CD4-positive, alpha-beta memory T cell (primary cell): ENCODE results near the gene EIF4G3. TPM values are rescaled to one million over a fixed set of nuclear protein-coding genes. Genes with fewer than 3 reads are reported as not detected.

Source experiments
- CTCF ChIA-PET: fragments of 350-600 bp; sonication (Branson Sonifier 250); formaldehyde crosslinking; loops from one replicate; lab custom pipeline; 2021; ENCODE audit warnings: inconsistent platforms; ENCODE audit not compliant: partially characterized antibody; lab: Charles Lee
- POLR2A ChIA-PET: fragments of 350-600 bp; sonication (Branson Sonifier 250); formaldehyde crosslinking; loops from one replicate; lab custom pipeline; 2021; ENCODE audit not compliant: partially characterized antibody; lab: Charles Lee
- DNase-seq, 5 donors: peaks; one replicate each; pipeline versions ENCODE4 v3.0.0 to v3.0.0-alpha.2; 2020 to 2022; ENCODE audit warnings: mixed read lengths in 1 of 5
- H3K27ac ChIP-seq: one replicate; pipeline ENCODE4 v1.7.0; 2013; ENCODE audit warnings: low read depth, low read length
- H3K27me3 ChIP-seq: 2 replicates; pipeline ENCODE4 v1.7.0; 2013; ENCODE audit warnings: mild to moderate bottlenecking, low read length, moderate library complexity; ENCODE audit not compliant: insufficient read depth
- H3K36me3 ChIP-seq: 2 replicates; pipeline ENCODE4 v1.7.0; 2013; ENCODE audit warnings: mild to moderate bottlenecking, low read length, moderate library complexity; ENCODE audit not compliant: insufficient read depth
- H3K4me1 ChIP-seq: 2 replicates; pipeline ENCODE4 v1.7.0; 2013; ENCODE audit warnings: mild to moderate bottlenecking, low read length, moderate library complexity; ENCODE audit not compliant: insufficient read depth
- H3K4me3 ChIP-seq, 2 donors: one replicate each; pipeline ENCODE4 v1.7.0; 2013; ENCODE audit warnings: low read length in 2 of 2, mild to moderate bottlenecking in 1 of 2
- H3K9me3 ChIP-seq, 2 donors: one replicate each; pipeline ENCODE4 v1.7.0; 2013; ENCODE audit warnings: low read length in 2 of 2, control low read depth in 1 of 2; ENCODE audit not compliant: control insufficient read depth in 1 of 2
- H3K27ac Mint-ChIP-seq, 7 donors: one replicate each; pipeline ENCODE4 v1.8.0; 2020 to 2021; ENCODE audit warnings: mixed read lengths in 7 of 7, mild to moderate bottlenecking in 6 of 7, inconsistent platforms in 3 of 7, moderate library complexity in 3 of 7
- H3K27me3 Mint-ChIP-seq, 2 donors: one replicate each; pipeline ENCODE4 v1.8.0; 2020 to 2021; ENCODE audit warnings: mixed read lengths in 2 of 2
- H3K36me3 Mint-ChIP-seq, 2 donors: one replicate each; pipeline ENCODE4 v1.8.0; 2020 to 2021; ENCODE audit warnings: mixed read lengths in 2 of 2, inconsistent platforms in 1 of 2, mild to moderate bottlenecking in 1 of 2
- H3K4me1 Mint-ChIP-seq, 4 donors: one replicate each; pipeline ENCODE4 v1.8.0; 2020 to 2021; ENCODE audit warnings: mixed read lengths in 4 of 4, mild to moderate bottlenecking in 1 of 4
- H3K4me3 Mint-ChIP-seq, 8 donors: one replicate each; pipeline ENCODE4 v1.8.0; 2020 to 2021; ENCODE audit warnings: mixed read lengths in 8 of 8, mild to moderate bottlenecking in 7 of 8, moderate library complexity in 6 of 8, inconsistent platforms in 3 of 8
- H3K9me3 Mint-ChIP-seq, 8 donors: one replicate each; pipeline ENCODE4 v1.8.0; 2020 to 2021; ENCODE audit warnings: mixed read lengths in 8 of 8, mild to moderate bottlenecking in 5 of 8, inconsistent platforms in 3 of 8, moderate library complexity in 1 of 8
- intact Hi-C: fragments of 100-400 bp; cut with micrococcal nuclease; formaldehyde crosslinking; loops from one replicate; pipeline ENCODE4 v1.15.1; 2023
- polyA plus RNA-seq, 2 donors: library from polyadenylated mRNA; unstranded; fragments of 300-500 nt; fragmentation: Illumina TruSeq; gene quantifications; one replicate each; pipeline ENCODE4 v1.2.3, GENCODE V29; 2021
- total RNA-seq, 2 experiments: library from RNA; stranded (reverse); gene quantifications; one replicate each; pipeline ENCODE4 v1.2.3, GENCODE V29; 2021

EIF4G3 gene
- total and polyA plus RNA-seq, 4 experiments from 2014 or later = 1.6 to 18.0 (median 13.1) TPM

GRCh38 chr1:20787840-20788795 lies 388.6 kb downstream of the EIF4G3 start:
- H3K9me3 ChIP-seq = no peaks in the 10 kb centered on the region
- DNase-seq = no peak
- ChIA-PET CTCF (interaction anchor here (1.0 kb wide), 1 partner anchor 156 kb away, joined by 3 read pairs; no protein-coding TSS in a partner anchor), POLR2A (interaction anchor here (1.0 to 2.9 kb wide), 9 partner anchors 9 to 504 kb away, joined by 3 to 16 read pairs (median 8); partner anchors contain the start of genes DDOST, KIF17 and PINK1)
- H3K36me3 Mint-ChIP-seq = peaks cover 0 to 16% of the 10 kb centered on the region in 2 donors
- peak overlapping the region; percentile 86 for H3K27ac ChIP-seq
- no peaks in the 10 kb centered on the region for H3K27me3 ChIP-seq
- H3K27me3 Mint-ChIP-seq = peaks cover 0 to 3% of the 10 kb centered on the region in 2 donors
- peak overlapping the region; percentile 66 to 100 for H3K4me3 ChIP-seq
- H3K36me3 ChIP-seq = no peaks in the 10 kb centered on the region
- H3K4me1 ChIP-seq = peaks cover 31% of the 10 kb centered on the region
- no peaks in the 10 kb centered on the region for H3K9me3 Mint-ChIP-seq
- peak overlapping the region; percentile 90 to 99 (median 94) for H3K4me3 Mint-ChIP-seq
- peak overlapping the region; percentile 94 to 98 (median 97) for H3K27ac Mint-ChIP-seq
- intact Hi-C loops = loop anchor here (2.0 to 5.0 kb wide), 4 partner anchors 56 to 504 kb away; partner anchors contain the start of genes ECE1, EIF4G3, MUL1 and SH2D5
- H3K4me1 Mint-ChIP-seq = peaks cover 20 to 37% (median 31%) of the 10 kb centered on the region in 4 donors

GRCh38 chr1:20787029-20787839 lies 389.5 kb downstream of the EIF4G3 start, which contains the start of gene HP1BP3:
Gene HP1BP3, minus strand, starts transcription at chr1:20787307. Its CDS starts 6,867 bp downstream, at chr1:20780440.
- Histone ChIP-seq H3K36me3 (no peaks in the 10 kb centered on the region), H3K4me3 (peak within 1 kb of the TSS; percentile 66 to 100), H3K4me1 (peaks cover 35% of the 10 kb centered on the region), H3K9me3 (no peaks in the 10 kb centered on the region), H3K27me3 (no peaks in the 10 kb centered on the region), H3K27ac (peak within 1 kb of the TSS; percentile 86)
- ChIA-PET POLR2A (interaction anchor here (0.7 to 2.9 kb wide), 31 partner anchors 10 to 1238 kb away, joined by 3 to 20 read pairs (median 5); partner anchors contain the start of genes DDOST, KIF17, PINK1 and SH2D5), CTCF (interaction anchor here (1.0 kb wide), 1 partner anchor 155 kb away, joined by 3 read pairs; no protein-coding TSS in a partner anchor)
- Mint-ChIP-seq H3K9me3 (no peaks in the 10 kb centered on the region), H3K36me3 (peaks cover 0 to 16% of the 10 kb centered on the region in 2 donors), H3K27ac (peak within 1 kb of the TSS; percentile 97 to 99 (median 98)), H3K4me1 (peaks cover 22 to 40% (median 32%) of the 10 kb centered on the region in 4 donors), H3K27me3 (peaks cover 0 to 3% of the 10 kb centered on the region in 2 donors), H3K4me3 (peak within 1 kb of the TSS; percentile 92 to 100 (median 98))
- intact Hi-C loops = loop anchor here (2.0 to 5.0 kb wide), 4 partner anchors 55 to 505 kb away; partner anchors contain the start of genes ECE1, EIF4G3, MUL1 and SH2D5
- peak; percentile 78 to 95 (median 92) for DNase-seq

- peak overlapping the region; percentile 97 to 99 (median 97) for H3K27ac Mint-ChIP-seq
- ChIA-PET POLR2A (interaction anchor here (0.6 to 2.9 kb wide), 30 partner anchors 9 to 1239 kb away, joined by 3 to 20 read pairs (median 5); partner anchors contain the start of genes DDOST, KIF17, MUL1 and PINK1), CTCF (no interaction called here)
- intact Hi-C loops = loop anchor here (2.0 to 5.0 kb wide), 4 partner anchors 54 to 506 kb away; partner anchors contain the start of genes ECE1, EIF4G3, MUL1 and SH2D5
- peak overlapping the region; percentile 64 to 100 for H3K4me3 ChIP-seq
- peaks cover 25 to 46% (median 35%) of the 10 kb centered on the region in 4 donors for H3K4me1 Mint-ChIP-seq
- no peaks in the 10 kb centered on the region for H3K27me3 ChIP-seq
- H3K36me3 Mint-ChIP-seq = peaks cover 0 to 16% of the 10 kb centered on the region in 2 donors
- H3K36me3 ChIP-seq = no peaks in the 10 kb centered on the region
- no peaks in the 10 kb centered on the region for H3K9me3 ChIP-seq
- H3K27ac ChIP-seq = peak overlapping the region; percentile 86
- H3K9me3 Mint-ChIP-seq = no peaks in the 10 kb centered on the region
- peaks cover 0 to 3% of the 10 kb centered on the region in 2 donors for H3K27me3 Mint-ChIP-seq
- H3K4me3 Mint-ChIP-seq = peak overlapping the region; percentile 92 to 100 (median 98)
- peak; percentile 94 to 99 (median 97) for DNase-seq
- peaks cover 43% of the 10 kb centered on the region for H3K4me1 ChIP-seq
These were observed 390.3 kb downstream of the EIF4G3 start for GRCh38 chr1:20786253-20787028.

- ChIA-PET CTCF (interaction anchor here (0.7 to 1.7 kb wide), 2 partner anchors 12 to 50 kb away, joined by 3 to 4 read pairs; no protein-coding TSS in a partner anchor), POLR2A (interaction anchor here (1.1 to 2.9 kb wide), 19 partner anchors 11 to 1239 kb away, joined by 3 to 20 read pairs (median 6); partner anchors contain the start of genes DDOST, KIF17, PINK1 and USP48)
- peaks cover 0 to 3% of the 10 kb centered on the region in 2 donors for H3K27me3 Mint-ChIP-seq
- Histone ChIP-seq H3K4me1 (peaks cover 49% of the 10 kb centered on the region), H3K27me3 (no peaks in the 10 kb centered on the region), H3K36me3 (no peaks in the 10 kb centered on the region), H3K27ac (peak overlapping the region; percentile 86), H3K4me3 (peak overlapping the region; percentile 64 to 100), H3K9me3 (no peaks in the 10 kb centered on the region)
- peak overlapping the region; percentile 97 to 99 (median 97) for H3K27ac Mint-ChIP-seq
- H3K9me3 Mint-ChIP-seq = no peaks in the 10 kb centered on the region
- H3K4me1 Mint-ChIP-seq = peaks cover 30 to 52% (median 40%) of the 10 kb centered on the region in 4 donors
- intact Hi-C loops = loop anchor here (2.0 to 5.0 kb wide), 4 partner anchors 54 to 506 kb away; partner anchors contain the start of genes ECE1, EIF4G3, MUL1 and SH2D5
- H3K36me3 Mint-ChIP-seq = peaks cover 4 to 21% of the 10 kb centered on the region in 2 donors
- peak overlapping the region; percentile 92 to 100 (median 98) for H3K4me3 Mint-ChIP-seq
- DNase-seq = no peak
These were observed 390.8 kb downstream of the EIF4G3 start for GRCh38 chr1:20785907-20786252.

- Mint-ChIP-seq H3K9me3 (no peaks in the 10 kb centered on the region), H3K27me3 (no peaks in the 10 kb centered on the region), H3K27ac (no peak overlapping the region), H3K4me1 (peaks cover 18 to 37% (median 29%) of the 10 kb centered on the region in 4 donors), H3K4me3 (no peak overlapping the region), H3K36me3 (peaks cover 40 to 74% of the 10 kb centered on the region in 2 donors)
- Histone ChIP-seq H3K36me3 (peaks cover 63% of the 10 kb centered on the region), H3K9me3 (no peaks in the 10 kb centered on the region), H3K27ac (no peak overlapping the region), H3K4me1 (peaks cover 13% of the 10 kb centered on the region), H3K4me3 (no peak overlapping the region), H3K27me3 (no peaks in the 10 kb centered on the region)
- ChIA-PET CTCF (interaction anchor here (2.5 kb wide), 1 partner anchor 420 kb away, joined by 5 read pairs; no protein-coding TSS in a partner anchor), POLR2A (interaction anchor here (3.4 kb wide), 1 partner anchor 11 kb away, joined by 20 read pairs; the partner anchor contains the start of gene HP1BP3)
- intact Hi-C loops = no loop called here
- DNase-seq = no peak
These were observed 401.0 kb downstream of the EIF4G3 start for GRCh38 chr1:20775700-20776099.
